HG03066 (cell line): ENCODE data around the gene FN3KRP.

Source experiments
- ATAC-seq: cut with Tn5 transposase; IDR thresholded peaks from one replicate; pipeline ENCODE4 v1.9.1; 2021; ENCODE audit warnings: low read depth; ENCODE audit not compliant: unreplicated experiment

FN3KRP gene

GRCh38 chr17:82703935-82704865 lies 12.3 kb upstream of the FN3KRP start:
- ATAC-seq, result no peak

GRCh38 chr17:82704886-82705285 lies 11.6 kb upstream of the FN3KRP start:
- ATAC-seq, result no peak

GRCh38 chr17:82705756-82706155 lies 10.8 kb upstream of the FN3KRP start:
- ATAC-seq, result no peak

- ATAC-seq, result no peak
These were observed 7.4 kb upstream of the FN3KRP start for GRCh38 chr17:82709024-82709675.

GRCh38 chr17:82709676-82710498 lies 6.6 kb upstream of the FN3KRP start:
- no peak for ATAC-seq

- ATAC-seq, result no peak
These were observed 5.8 kb upstream of the FN3KRP start for GRCh38 chr17:82710499-82711232.

- ATAC-seq, result no peak
These were observed 3.3 kb upstream of the FN3KRP start for GRCh38 chr17:82713071-82713723.

- no peak for ATAC-seq
These were observed 2.6 kb downstream of the FN3KRP start for GRCh38 chr17:82718986-82719685.

- ATAC-seq, result no peak
These were observed 3.7 kb downstream of the FN3KRP start for GRCh38 chr17:82720204-82720603.

- ATAC-seq, result no peak
These were observed 6.0 kb downstream of the FN3KRP start for GRCh38 chr17:82722341-82723013.

GRCh38 chr17:82723169-82723807 lies 6.8 kb downstream of the FN3KRP start:
- no peak for ATAC-seq

GRCh38 chr17:82726427-82726826 lies 9.9 kb downstream of the FN3KRP start:
- no peak for ATAC-seq

- no peak for ATAC-seq
These were observed 13.2 kb downstream of the FN3KRP start for GRCh38 chr17:82729479-82730260.

- no peak for ATAC-seq
These were observed 15.7 kb downstream of the FN3KRP start for GRCh38 chr17:82732118-82732743.

GRCh38 chr17:82734987-82735866 lies 18.7 kb downstream of the FN3KRP start, which contains the start of gene FN3K:
TSS of gene FN3K (plus strand) at chr17:82735615. CDS start at chr17:82735637, 22 bp downstream.
- no peak for ATAC-seq
